ENCODE measurements around the gene MOG.
"Not testable (repeated sequence)": the region's sequence is repeated elsewhere in the genome, so short reads cannot be mapped to it uniquely, and the experiment has no call there.

The MOG gene

GRCh38 chr6:29656157-29656556 is 735 bp upstream of the MOG start:
- no peak overlapping the region for H3K4me3 ChIP-seq (ENCODE audit: low read depth in 1 of 5, low read length in 5 of 5)
- no peaks in the 10 kb centered on the region for H3K36me3 ChIP-seq (ENCODE audit: control insufficient read depth in 5 of 5, insufficient read depth in 5 of 5, low read length in 5 of 5)
- no peak overlapping the region for H3K9ac ChIP-seq (ENCODE audit: low read length in 5 of 5)
- no peaks in the 10 kb centered on the region for H3K9me3 ChIP-seq (ENCODE audit: control insufficient read depth in 5 of 5, low read length in 5 of 5)
- H3K27me3 ChIP-seq (ENCODE audit: control insufficient read depth in 5 of 5, insufficient read depth in 4 of 5, low read length in 5 of 5), result peaks cover 7 to 13% (median 12%) of the 10 kb centered on the region in 5 donors
- peaks cover 0 to 2% (median 0%) of the 10 kb centered on the region in 5 donors for H3K4me1 ChIP-seq (ENCODE audit: control insufficient read depth in 5 of 5, insufficient read depth in 5 of 5, low read length in 5 of 5)
- no peak overlapping the region for H3K27ac ChIP-seq (ENCODE audit: low read depth, low read length)

GRCh38 chr6:29661071-29661470 is 4.2 kb downstream of the MOG start:
- Histone ChIP-seq H3K4me1 (ENCODE audit: control insufficient read depth in 5 of 5, insufficient read depth in 5 of 5, low read length in 5 of 5) (no peaks in the 10 kb centered on the region), H3K9ac (ENCODE audit: low read length in 5 of 5) (no peak overlapping the region), H3K27ac (ENCODE audit: low read depth, low read length) (no peak overlapping the region), H3K36me3 (ENCODE audit: control insufficient read depth in 5 of 5, insufficient read depth in 5 of 5, low read length in 5 of 5) (no peaks in the 10 kb centered on the region), H3K27me3 (ENCODE audit: control insufficient read depth in 5 of 5, insufficient read depth in 4 of 5, low read length in 5 of 5) (peaks cover 7 to 26% (median 13%) of the 10 kb centered on the region in 5 donors), H3K4me3 (ENCODE audit: low read depth in 1 of 5, low read length in 5 of 5) (no peak overlapping the region), H3K9me3 (ENCODE audit: control insufficient read depth in 5 of 5, low read length in 5 of 5) (no peaks in the 10 kb centered on the region)

- not testable (repeated sequence) for H3K4me1 ChIP-seq (ENCODE audit: control insufficient read depth in 5 of 5, insufficient read depth in 5 of 5, low read length in 5 of 5); H3K36me3 ChIP-seq (ENCODE audit: control insufficient read depth in 5 of 5, insufficient read depth in 5 of 5, low read length in 5 of 5); H3K4me3 ChIP-seq (ENCODE audit: low read depth in 1 of 5, low read length in 5 of 5); H3K9ac ChIP-seq (ENCODE audit: low read length in 5 of 5); H3K27ac ChIP-seq (ENCODE audit: low read depth, low read length); H3K9me3 ChIP-seq (ENCODE audit: control insufficient read depth in 5 of 5, low read length in 5 of 5)
- peaks cover 7 to 26% (median 11%) of the 10 kb centered on the region in 5 donors for H3K27me3 ChIP-seq (ENCODE audit: control insufficient read depth in 5 of 5, insufficient read depth in 4 of 5, low read length in 5 of 5)
Measured at GRCh38 chr6:29661502-29662141, 4.7 kb downstream of the MOG start.

DNA sequence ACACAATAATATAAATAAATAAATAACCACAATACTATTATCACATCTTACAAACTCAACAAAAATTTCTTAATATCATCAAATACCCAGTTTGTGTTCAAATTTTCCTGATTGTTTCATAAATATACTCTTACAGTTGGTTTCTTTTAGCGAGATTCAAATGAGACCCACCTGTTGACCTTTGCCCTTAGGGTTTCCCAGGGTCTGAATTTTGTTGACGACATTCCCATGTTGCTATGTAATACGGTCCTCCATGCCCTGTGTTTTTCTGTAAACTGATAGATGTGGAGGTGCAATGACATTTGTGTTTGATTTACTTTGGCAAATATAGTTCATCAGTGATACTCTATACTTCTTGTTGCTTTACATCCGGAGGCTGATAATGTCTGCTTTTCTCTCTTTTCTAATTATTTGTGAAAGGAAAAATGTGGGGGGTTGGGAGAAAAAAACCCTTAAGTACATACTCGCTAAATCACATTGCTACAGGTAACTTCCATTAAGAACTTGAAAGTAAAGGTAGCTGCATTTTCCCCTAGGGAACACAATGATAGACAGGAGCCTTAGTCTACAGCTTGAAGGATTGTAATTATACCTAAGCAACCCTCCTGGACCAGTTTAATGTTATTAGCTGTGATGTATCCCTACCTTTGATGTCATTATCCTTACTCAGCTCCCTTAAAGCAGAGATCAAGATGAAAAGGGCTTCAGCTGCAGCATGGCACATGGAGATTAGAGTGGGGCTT is 6.6 kb downstream of the MOG start:
- no peak overlapping the region for H3K27ac ChIP-seq (ENCODE audit: low read depth, low read length)
- H3K9ac ChIP-seq (ENCODE audit: low read length in 5 of 5), result no peak overlapping the region
- H3K4me3 ChIP-seq (ENCODE audit: low read depth in 1 of 5, low read length in 5 of 5), result no peak overlapping the region
- H3K4me1 ChIP-seq (ENCODE audit: control insufficient read depth in 5 of 5, insufficient read depth in 5 of 5, low read length in 5 of 5), result no peaks in the 10 kb centered on the region
- no peaks in the 10 kb centered on the region for H3K9me3 ChIP-seq (ENCODE audit: control insufficient read depth in 5 of 5, low read length in 5 of 5)
- peaks cover under 1 to 27% (median 16%) of the 10 kb centered on the region in 5 donors for H3K27me3 ChIP-seq (ENCODE audit: control insufficient read depth in 5 of 5, insufficient read depth in 4 of 5, low read length in 5 of 5)
- no peaks in the 10 kb centered on the region for H3K36me3 ChIP-seq (ENCODE audit: control insufficient read depth in 5 of 5, insufficient read depth in 5 of 5, low read length in 5 of 5)

- no peaks in the 10 kb centered on the region for H3K9me3 ChIP-seq (ENCODE audit: control insufficient read depth in 5 of 5, low read length in 5 of 5)
- H3K9ac ChIP-seq (ENCODE audit: low read length in 5 of 5), result no peak overlapping the region
- no peaks in the 10 kb centered on the region for H3K36me3 ChIP-seq (ENCODE audit: control insufficient read depth in 5 of 5, insufficient read depth in 5 of 5, low read length in 5 of 5)
- H3K4me1 ChIP-seq (ENCODE audit: control insufficient read depth in 5 of 5, insufficient read depth in 5 of 5, low read length in 5 of 5), result no peaks in the 10 kb centered on the region
- no peak overlapping the region for H3K4me3 ChIP-seq (ENCODE audit: low read depth in 1 of 5, low read length in 5 of 5)
- peaks cover 0 to 36% (median 14%) of the 10 kb centered on the region in 5 donors for H3K27me3 ChIP-seq (ENCODE audit: control insufficient read depth in 5 of 5, insufficient read depth in 4 of 5, low read length in 5 of 5)
- no peak overlapping the region for H3K27ac ChIP-seq (ENCODE audit: low read depth, low read length)
Measured at GRCh38 chr6:29665942-29666825, 9.3 kb downstream of the MOG start.

DNA sequence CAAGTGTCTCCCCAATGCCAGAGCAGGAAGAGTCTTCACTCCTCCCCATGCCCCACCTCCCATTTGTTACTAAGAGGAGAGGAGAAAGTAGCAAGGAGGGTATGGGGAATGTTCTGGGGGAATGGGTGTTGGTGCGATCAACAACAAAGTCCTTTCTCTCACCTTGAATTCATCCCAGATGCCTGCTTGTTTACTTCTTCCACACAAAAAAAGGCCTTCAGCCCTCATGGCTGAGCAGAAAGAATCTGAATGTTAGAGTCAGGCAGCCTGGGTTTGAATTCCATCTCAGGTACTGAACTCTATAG is 9.9 kb downstream of the MOG start:
- Histone ChIP-seq H3K36me3 (ENCODE audit: control insufficient read depth in 5 of 5, insufficient read depth in 5 of 5, low read length in 5 of 5) (no peaks in the 10 kb centered on the region), H3K27me3 (ENCODE audit: control insufficient read depth in 5 of 5, insufficient read depth in 4 of 5, low read length in 5 of 5) (peaks cover 0 to 36% (median 16%) of the 10 kb centered on the region in 5 donors), H3K4me1 (ENCODE audit: control insufficient read depth in 5 of 5, insufficient read depth in 5 of 5, low read length in 5 of 5) (no peaks in the 10 kb centered on the region), H3K4me3 (ENCODE audit: low read depth in 1 of 5, low read length in 5 of 5) (no peak overlapping the region), H3K9me3 (ENCODE audit: control insufficient read depth in 5 of 5, low read length in 5 of 5) (no peaks in the 10 kb centered on the region), H3K27ac (ENCODE audit: low read depth, low read length) (no peak overlapping the region), H3K9ac (ENCODE audit: low read length in 5 of 5) (no peak overlapping the region)

- Histone ChIP-seq H3K27ac (ENCODE audit: low read depth, low read length) (no peak overlapping the region), H3K4me3 (ENCODE audit: low read depth in 1 of 5, low read length in 5 of 5) (no peak overlapping the region)
Measured at GRCh38 chr6:29667158-29667557, 10.3 kb downstream of the MOG start.

GRCh38 chr6:29671026-29671425 is 14.1 kb downstream of the MOG start:
- H3K27me3 ChIP-seq (ENCODE audit: control insufficient read depth in 5 of 5, insufficient read depth in 4 of 5, low read length in 5 of 5), result peaks cover 0 to 31% (median 12%) of the 10 kb centered on the region in 5 donors
- no peaks in the 10 kb centered on the region for H3K36me3 ChIP-seq (ENCODE audit: control insufficient read depth in 5 of 5, insufficient read depth in 5 of 5, low read length in 5 of 5)
- H3K27ac ChIP-seq (ENCODE audit: low read depth, low read length), result no peak overlapping the region
- no peak overlapping the region for H3K4me3 ChIP-seq (ENCODE audit: low read depth in 1 of 5, low read length in 5 of 5)
- no peaks in the 10 kb centered on the region for H3K9me3 ChIP-seq (ENCODE audit: control insufficient read depth in 5 of 5, low read length in 5 of 5)
- no peaks in the 10 kb centered on the region for H3K4me1 ChIP-seq (ENCODE audit: control insufficient read depth in 5 of 5, insufficient read depth in 5 of 5, low read length in 5 of 5)
- H3K9ac ChIP-seq (ENCODE audit: low read length in 5 of 5), result no peak overlapping the region

More at GRCh38 chr6:29667158-29667557, 10.3 kb downstream of the MOG start:
- no peaks in the 10 kb centered on the region for H3K4me1 ChIP-seq (ENCODE audit: control insufficient read depth in 5 of 5, insufficient read depth in 5 of 5, low read length in 5 of 5)
- peaks cover 0 to 36% (median 16%) of the 10 kb centered on the region in 5 donors for H3K27me3 ChIP-seq (ENCODE audit: control insufficient read depth in 5 of 5, insufficient read depth in 4 of 5, low read length in 5 of 5)
- H3K9me3 ChIP-seq (ENCODE audit: control insufficient read depth in 5 of 5, low read length in 5 of 5), result no peaks in the 10 kb centered on the region
- no peak overlapping the region for H3K9ac ChIP-seq (ENCODE audit: low read length in 5 of 5)
- H3K36me3 ChIP-seq (ENCODE audit: control insufficient read depth in 5 of 5, insufficient read depth in 5 of 5, low read length in 5 of 5), result no peaks in the 10 kb centered on the region

DNA sequence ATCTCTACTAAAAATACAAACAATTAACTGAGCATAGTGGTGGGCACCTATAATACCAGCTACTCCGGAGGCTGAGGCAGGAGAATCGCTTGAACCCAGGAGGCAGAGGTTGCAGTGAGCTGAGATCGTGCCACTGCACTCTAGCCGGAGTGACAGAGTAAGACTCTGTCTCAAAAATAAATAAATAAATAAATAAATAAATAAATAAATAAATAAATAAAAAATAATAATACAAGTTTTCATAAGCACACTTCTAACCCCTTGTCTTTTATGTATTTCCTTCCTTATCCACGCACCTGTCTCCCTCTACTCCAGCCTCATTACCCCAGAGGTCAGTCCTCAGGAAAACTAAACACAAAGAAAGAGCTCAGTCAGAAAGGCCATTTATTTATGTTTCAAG is 15.2 kb downstream of the MOG start:
- not testable (repeated sequence) for H3K36me3 ChIP-seq (ENCODE audit: control insufficient read depth in 5 of 5, insufficient read depth in 5 of 5, low read length in 5 of 5); H3K9me3 ChIP-seq (ENCODE audit: control insufficient read depth in 5 of 5, low read length in 5 of 5); H3K4me3 ChIP-seq (ENCODE audit: low read depth in 1 of 5, low read length in 5 of 5); H3K27ac ChIP-seq (ENCODE audit: low read depth, low read length); H3K4me1 ChIP-seq (ENCODE audit: control insufficient read depth in 5 of 5, insufficient read depth in 5 of 5, low read length in 5 of 5); H3K9ac ChIP-seq (ENCODE audit: low read length in 5 of 5)
- H3K27me3 ChIP-seq (ENCODE audit: control insufficient read depth in 5 of 5, insufficient read depth in 4 of 5, low read length in 5 of 5), result peaks cover 0 to 31% (median 11%) of the 10 kb centered on the region in 5 donors

- Histone ChIP-seq H3K36me3 (ENCODE audit: control insufficient read depth in 5 of 5, insufficient read depth in 5 of 5, low read length in 5 of 5) (no peaks in the 10 kb centered on the region), H3K27me3 (ENCODE audit: control insufficient read depth in 5 of 5, insufficient read depth in 4 of 5, low read length in 5 of 5) (peaks cover 0 to 22% (median 7%) of the 10 kb centered on the region in 5 donors), H3K9ac (ENCODE audit: low read length in 5 of 5) (no peak overlapping the region), H3K4me3 (ENCODE audit: low read depth in 1 of 5, low read length in 5 of 5) (no peak overlapping the region), H3K27ac (ENCODE audit: low read depth, low read length) (no peak overlapping the region), H3K9me3 (ENCODE audit: control insufficient read depth in 5 of 5, low read length in 5 of 5) (no peaks in the 10 kb centered on the region), H3K4me1 (ENCODE audit: control insufficient read depth in 5 of 5, insufficient read depth in 5 of 5, low read length in 5 of 5) (no peaks in the 10 kb centered on the region)
Measured at GRCh38 chr6:29673161-29673560, 16.3 kb downstream of the MOG start.

Measured in subcutaneous abdominal adipose tissue (tissue), 5 donors.